ENCODE measurements around the gene MTHFSD.

GRCh38 chr16:86499440-86499786 lies 55.6 kb downstream of the MTHFSD start:
- TF ChIP-seq CTCF (IDR thresholded peaks at IDR 0.05): no peak
- TF ChIP-seq POLR2A (IDR thresholded peaks at IDR 0.05): no peak
